HepG2 (cell line): ENCODE data around the gene PADI2. TPM values are rescaled to one million over a fixed set of nuclear protein-coding genes. Genes with fewer than 3 reads are reported as not detected.

Source experiments
- ATAC-seq: fragments of 200-7000 bp; cut with Tn5 transposase; 3 replicates; pipeline ENCODE4 v1.9.1; 2020; ENCODE audit warnings: mild to moderate bottlenecking, moderate library complexity
- BruUV-seq: library from RNA; stranded (reverse); fragments of 400-500 nt; replicated peaks from 2 replicates; lab custom pipeline; 2021; lab: Mats Ljungman, UMichigan
- CTCF ChIA-PET: fragments of 300-600 bp; formaldehyde crosslinking; extraction: SDS; loops from one replicate; lab custom pipeline; 2021; ENCODE audit warnings: low total read pairs, inconsistent platforms, low intra/inter-chr PET ratio; lab: Yijun Ruan, JAX
- POLR2A ChIA-PET: fragments of 350-600 bp; sonication (Branson Sonifier 250); formaldehyde crosslinking; loops from one replicate; lab custom pipeline; 2020; ENCODE audit warnings: antibody characterized with exemption, inconsistent platforms; lab: Yijun Ruan, JAX
- DNase-seq: peaks from one replicate; pipeline ENCODE4 v3.0.0-alpha.2; 2015; ENCODE audit warnings: low spot score
- FAIRE-seq: peaks from 3 replicates; lab custom pipeline; 2011; peaks lifted over from hg19 to GRCh38; lab: Jason Lieb, UNC
- H2AFZ ChIP-seq: one replicate; pipeline ENCODE4 v1.6.1; 2011; ENCODE audit warnings: low read length, inconsistent platforms
- H3K27ac ChIP-seq: fragments of 300-600 bp; 3 replicates; pipeline ENCODE4 v1.8.0; 2011; ENCODE audit warnings: mixed run types, mild to moderate bottlenecking, mixed read lengths, low read length, inconsistent platforms; ENCODE audit not compliant: insufficient read depth; ENCODE audit errors: extremely low read length
- H3K27me3 ChIP-seq, 2 experiments: fragments of 200-600 bp in 1 of 2; 2 replicates in 1 of 2; 3 replicates in 1 of 2; pipeline versions ENCODE4 v1.6.0 to v1.8.0; 2011; ENCODE audit warnings: low read length in 2 of 2, mild to moderate bottlenecking in 2 of 2, moderate library complexity in 2 of 2, inconsistent platforms in 1 of 2; ENCODE audit not compliant: insufficient read depth in 2 of 2, control insufficient read depth in 1 of 2
- H3K36me3 ChIP-seq, 2 experiments: fragments of 200-600 bp in 1 of 2; replicated peaks in 1 of 2; 2 replicates in 1 of 2; 3 replicates in 1 of 2; pipeline versions ENCODE4 v1.5.1 to v1.8.0; 2011; ENCODE audit warnings: low read length in 2 of 2, inconsistent platforms in 1 of 2; ENCODE audit not compliant: insufficient read depth in 2 of 2, control insufficient read depth in 1 of 2
- H3K4me1 ChIP-seq: 2 replicates; pipeline ENCODE4 v1.5.1; 2012; ENCODE audit warnings: low read length, inconsistent platforms; ENCODE audit not compliant: insufficient read depth
- H3K4me2 ChIP-seq: 2 replicates; pipeline ENCODE4 v1.6.0; 2011; ENCODE audit warnings: low read depth, low read length, inconsistent platforms
- H3K4me3 ChIP-seq, 3 experiments: fragments of 200-600 bp in 1 of 3; sonication (generic), shearing (Covaris generic) in 1 of 3; replicated peaks in 1 of 3; 2 replicates each; pipeline ENCODE4 v1.5.1; 2011 to 2016; ENCODE audit warnings: low read length in 3 of 3, inconsistent platforms in 2 of 3, low read depth in 2 of 3, mild to moderate bottlenecking in 2 of 3, control low read depth in 1 of 3, mixed read lengths in 1 of 3; ENCODE audit not compliant: insufficient read depth in 1 of 3
- H3K79me2 ChIP-seq: one replicate; pipeline ENCODE4 v1.6.1; 2011; ENCODE audit warnings: low read length, inconsistent platforms; ENCODE audit not compliant: insufficient read depth
- H3K9ac ChIP-seq: 2 replicates; pipeline ENCODE4 v1.6.0; 2011; ENCODE audit warnings: mild to moderate bottlenecking, low read depth, low read length, inconsistent platforms; ENCODE audit not compliant: insufficient read depth
- H3K9me3 ChIP-seq: 2 replicates; pipeline ENCODE4 v1.5.1; 2012; ENCODE audit warnings: mild to moderate bottlenecking, low read length
- H4K20me1 ChIP-seq: 2 replicates; pipeline ENCODE4 v1.6.0; 2011; ENCODE audit warnings: inconsistent platforms, mild to moderate bottlenecking, low read length, moderate library complexity; ENCODE audit not compliant: insufficient read depth
- AGO2 ChIP-seq: fragments of 200-400 bp; formaldehyde crosslinking; optimal IDR thresholded peaks from 2 replicates; pipeline ENCODE3; 2017; ENCODE audit warnings: mild to moderate bottlenecking, low read depth, low read length, moderate library complexity
- TIGD3 ChIP-seq: sonication (generic); formaldehyde crosslinking; IDR thresholded peaks from 2 replicates; pipeline ENCODE4 v1.5.1; 2020; ENCODE audit warnings: mild to moderate bottlenecking, missing genetic modification reagents, borderline replicate concordance
- ZFP90 ChIP-seq: sonication (generic); formaldehyde crosslinking; IDR thresholded peaks from 2 replicates; pipeline ENCODE4 v1.8.0; 2022; ENCODE audit warnings: missing genetic modification reagents, mild to moderate bottlenecking, inconsistent platforms, borderline replicate concordance
- ZNF329 ChIP-seq: sonication (generic); formaldehyde crosslinking; IDR thresholded peaks from 2 replicates; pipeline ENCODE4 v1.9.0; 2021; ENCODE audit warnings: low read depth, mild to moderate bottlenecking, missing genetic modification reagents
- ZNF674 ChIP-seq: sonication (generic); formaldehyde crosslinking; IDR thresholded peaks from 2 replicates; pipeline ENCODE4 v1.5.0; 2020; ENCODE audit warnings: low read depth, mild to moderate bottlenecking, missing genetic modification reagents
- ZNF766 ChIP-seq: sonication (generic); formaldehyde crosslinking; IDR thresholded peaks from 2 replicates; pipeline ENCODE4 v1.5.0; 2020; ENCODE audit warnings: missing genetic modification reagents, borderline replicate concordance
- WGBS: methylation state at CpG from one replicate; pipeline ENCODE4 v1.1.6; 2017; ENCODE audit warnings: low lambda C conversion rate; 5-methylcytosine and 5-hydroxymethylcytosine counted together
- in situ Hi-C: cut with HindIII; loops from 2 replicates; pipeline ENCODE4 v1.10.0; 2017; ENCODE audit warnings: low pct_unique_long_range_greater_than_20kb; ENCODE audit not compliant: extremely low pct_ligation_motif_present
- intact Hi-C: fragments of 100-400 bp; cut with micrococcal nuclease; formaldehyde crosslinking; loops from one replicate; pipeline ENCODE4 v1.10.0; 2022; ENCODE audit not compliant: unreplicated experiment
- polyA plus RNA-seq, 8 experiments: library from polyadenylated mRNA; depleted of rRNA in 3 of 8; stranded (reverse) in 7 of 8; unstranded in 1 of 8; fragments of >200 nt; fragmentation: Illumina TruSeq in 4 of 8; extraction: Trizol in 4 of 8; gene quantifications; 2 replicates each; pipeline versions ENCODE4 v1.2.1 to v1.2.3, GENCODE V29; 2011 to 2016; ENCODE audit warnings: low read depth in 4 of 8, missing spikeins in 1 of 8, mixed read lengths in 1 of 8; ENCODE audit not compliant: insufficient read depth in 1 of 8
- total RNA-seq, 5 experiments: library from RNA; depleted of rRNA; stranded (reverse); fragments of >200 nt; fragmentation: Illumina TruSeq; extraction: Trizol; gene quantifications; 2 replicates each; pipeline ENCODE4 v1.2.3, GENCODE V29; 2016; ENCODE audit warnings: low read depth in 1 of 5
- TF ChIP-seq, protein P1 (sequence below): sonication (generic); formaldehyde crosslinking; IDR thresholded peaks from 2 replicates; pipeline ENCODE4 v1.4.0; 2020; ENCODE audit warnings: mild to moderate bottlenecking, missing genetic modification reagents, borderline replicate concordance

PADI2 gene
- total and polyA plus RNA-seq, 2 of the 13 experiments (the other 11 are each of a cell fraction or from before 2014, with no cell fraction given), result not detected

DNA sequence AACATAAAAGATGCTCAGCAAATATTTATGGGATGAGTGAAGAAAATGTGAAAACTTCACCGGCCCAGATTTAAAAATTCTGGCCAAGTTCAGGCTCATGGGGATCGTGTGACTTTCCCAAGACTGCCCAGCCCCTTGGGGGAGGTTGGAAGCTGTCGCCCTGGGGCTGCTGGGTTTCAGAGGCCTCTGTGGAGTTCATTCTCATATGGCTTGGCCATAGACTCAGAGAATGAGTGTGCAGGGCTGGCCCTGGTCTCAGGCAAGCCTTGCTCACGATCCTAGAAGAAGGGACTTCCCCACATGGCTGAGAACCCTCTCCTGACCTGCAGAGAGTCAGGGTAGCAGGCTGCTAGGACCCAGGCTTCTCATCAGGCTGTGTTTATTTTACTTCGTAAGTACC is 24.6 kb downstream of the PADI2 start (continued):
- TF ChIP-seq TIGD3 (CRISPR knock-in tag) (no peak), AGO2 (no peak), ZNF674 (CRISPR knock-in tag) (no peak)
- TF ChIP-seq, protein P1, sequence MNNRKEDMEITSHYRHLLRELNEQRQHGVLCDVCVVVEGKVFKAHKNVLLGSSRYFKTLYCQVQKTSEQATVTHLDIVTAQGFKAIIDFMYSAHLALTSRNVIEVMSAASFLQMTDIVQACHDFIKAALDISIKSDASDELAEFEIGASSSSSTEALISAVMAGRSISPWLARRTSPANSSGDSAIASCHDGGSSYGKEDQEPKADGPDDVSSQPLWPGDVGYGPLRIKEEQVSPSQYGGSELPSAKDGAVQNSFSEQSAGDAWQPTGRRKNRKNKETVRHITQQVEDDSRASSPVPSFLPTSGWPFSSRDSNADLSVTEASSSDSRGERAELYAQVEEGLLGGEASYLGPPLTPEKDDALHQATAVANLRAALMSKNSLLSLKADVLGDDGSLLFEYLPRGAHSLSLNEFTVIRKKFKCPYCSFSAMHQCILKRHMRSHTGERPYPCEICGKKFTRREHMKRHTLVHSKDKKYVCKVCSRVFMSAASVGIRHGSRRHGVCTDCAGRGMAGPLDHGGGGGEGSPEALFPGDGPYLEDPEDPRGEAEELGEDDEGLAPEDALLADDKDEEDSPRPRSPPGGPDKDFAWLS (CRISPR knock-in tag), result no peak

DNA sequence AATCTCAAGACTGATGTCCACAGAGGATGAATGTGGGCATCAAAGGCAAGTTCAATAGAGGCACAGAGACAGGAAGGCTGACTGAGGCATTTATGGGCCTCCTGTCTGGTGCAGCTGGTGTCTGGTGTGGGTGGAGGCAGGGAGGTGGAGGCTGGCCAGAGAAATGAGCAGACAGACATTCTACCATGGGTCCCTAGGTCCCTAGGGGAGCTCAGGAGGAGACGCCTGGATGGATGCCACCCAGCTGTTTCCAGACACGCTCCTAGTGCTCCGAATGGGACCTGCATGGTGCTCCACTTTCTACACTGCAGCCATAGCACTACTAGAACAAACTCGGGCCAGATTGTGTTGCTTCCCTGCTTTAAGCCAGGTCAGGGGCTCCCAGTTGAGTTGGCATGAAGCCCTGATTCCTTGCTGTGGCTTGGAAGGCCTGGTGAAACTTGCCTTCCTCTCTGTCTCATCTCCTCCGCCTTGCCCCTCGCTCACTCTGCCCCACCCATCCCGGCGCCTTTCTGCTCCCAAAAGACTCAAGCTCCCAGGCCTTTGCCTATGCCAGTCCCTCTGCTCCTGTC is 25.3 kb downstream of the PADI2 start:
- no peaks in the 10 kb centered on the region for H3K79me2 ChIP-seq
- ChIA-PET CTCF (no interaction called here), POLR2A (no interaction called here)
- no peak overlapping the region for H3K4me3 ChIP-seq
- no peak overlapping the region for H3K9ac ChIP-seq
- DNase-seq, result no peak
- TF ChIP-seq ZNF329 (CRISPR knock-in tag) (no peak), ZNF766 (CRISPR knock-in tag) (no peak), ZFP90 (CRISPR knock-in tag) (no peak)
- no peaks in the 10 kb centered on the region for H3K9me3 ChIP-seq
- H3K36me3 ChIP-seq, result no peaks in the 10 kb centered on the region
- no peak for FAIRE-seq
- BruUV-seq, result no TSS peak
- H4K20me1 ChIP-seq, result no peaks in the 10 kb centered on the region
- in situ Hi-C loops, result no loop called here
- H3K4me2 ChIP-seq, result no peak overlapping the region
- WGBS, result 41% methylated on average over 6 of the region's 8 CpGs
- ATAC-seq, result no peak
- H3K4me1 ChIP-seq, result peaks cover 20% of the 10 kb centered on the region
- no peak overlapping the region for H3K27ac ChIP-seq
- no peak overlapping the region for H2AFZ ChIP-seq
- intact Hi-C loops, result no loop called here
- peaks cover 5 to 23% of the 10 kb centered on the region in 2 experiments; a peak in 4 of 5 replicates for H3K27me3 ChIP-seq
